KMS-11 (cell line): Measurements from ENCODE around the gene NLRC4.

Experiments used
- H2AFZ ChIP-seq: fragments of 200-600 bp; sonication (generic); 2 replicates; pipeline ENCODE4 v1.6.1; 2016; ENCODE audit warnings: antibody characterized with exemption, mixed run types, low read depth
- H3K27ac ChIP-seq: fragments of 200-600 bp; sonication (generic); 2 replicates; pipeline ENCODE4 v1.6.1; 2016; ENCODE audit warnings: mild to moderate bottlenecking, mixed run types
- H3K27me3 ChIP-seq: fragments of 200-600 bp; sonication (generic); 2 replicates; pipeline ENCODE4 v1.6.1; 2017; ENCODE audit warnings: mild to moderate bottlenecking, low read depth, mixed run types, moderate library complexity; ENCODE audit not compliant: insufficient read depth
- H3K36me3 ChIP-seq: fragments of 200-600 bp; sonication (generic); 2 replicates; pipeline ENCODE4 v1.6.1; 2017; ENCODE audit warnings: mild to moderate bottlenecking, mixed run types; ENCODE audit not compliant: insufficient read depth
- H3K4me1 ChIP-seq: fragments of 200-600 bp; sonication (generic); 2 replicates; pipeline ENCODE4 v1.6.1; 2016; ENCODE audit warnings: mild to moderate bottlenecking, low read depth, mixed run types; ENCODE audit not compliant: poor library complexity, severe bottlenecking
- H3K4me2 ChIP-seq: fragments of 200-600 bp; sonication (generic); 2 replicates; pipeline ENCODE4 v1.7.0; 2016; ENCODE audit warnings: mild to moderate bottlenecking, mixed run types
- H3K4me3 ChIP-seq: fragments of 200-600 bp; sonication (generic); IDR thresholded peaks from 2 replicates; pipeline ENCODE4 v1.6.1; 2017; ENCODE audit warnings: low read depth, low read length, mixed read lengths; ENCODE audit not compliant: insufficient read depth
- H3K79me2 ChIP-seq: fragments of 200-600 bp; sonication (generic); 2 replicates; pipeline ENCODE4 v1.6.1; 2016; ENCODE audit warnings: low read depth, mixed run types; ENCODE audit not compliant: insufficient read depth
- H3K9ac ChIP-seq: fragments of 200-600 bp; sonication (generic); 2 replicates; pipeline ENCODE4 v1.6.1; 2016; ENCODE audit warnings: mild to moderate bottlenecking, mixed run types
- H4K20me1 ChIP-seq: fragments of 200-600 bp; sonication (generic); 2 replicates; pipeline ENCODE4 v1.6.1; 2016; ENCODE audit warnings: mild to moderate bottlenecking, mixed run types; ENCODE audit not compliant: insufficient read depth
- TF ChIP-seq, protein P1 (sequence below): fragments of 200-600 bp; sonication (generic); conservative IDR thresholded peaks from 2 replicates; pipeline ENCODE4 v1.6.1; 2017; ENCODE audit warnings: low read depth, mild to moderate bottlenecking, antibody characterized with exemption, low read length, moderate library complexity, mixed read lengths

Gene NLRC4

DNA sequence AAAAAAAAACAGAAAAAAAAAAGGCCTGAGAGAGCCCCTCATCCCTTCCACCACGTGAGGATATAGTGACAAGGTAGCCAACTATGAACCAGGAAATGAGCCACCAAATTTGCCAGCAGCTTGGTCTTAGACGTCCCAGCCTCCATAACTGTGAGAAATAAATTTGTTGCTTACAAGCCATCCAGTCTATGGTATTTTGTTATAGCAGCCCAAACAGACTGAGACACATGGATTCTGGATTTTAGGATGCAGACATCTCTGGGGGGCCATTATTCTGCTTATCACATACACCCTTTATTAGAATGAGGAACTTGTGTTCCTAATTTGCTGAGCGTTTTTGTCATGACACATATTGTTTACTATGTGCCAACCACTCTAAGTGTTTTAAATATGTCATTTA, 7.6 kb upstream of the NLRC4 start:
- Histone ChIP-seq H3K4me2 (no peak overlapping the region), H3K4me1 (peaks cover 3% of the 10 kb centered on the region), H3K27me3 (no peaks in the 10 kb centered on the region), H4K20me1 (no peaks in the 10 kb centered on the region), H2AFZ (no peak overlapping the region), H3K27ac (no peak overlapping the region), H3K9ac (no peak overlapping the region), H3K79me2 (no peaks in the 10 kb centered on the region), H3K36me3 (no peaks in the 10 kb centered on the region), H3K4me3 (no peak overlapping the region)
- TF ChIP-seq, protein P1, sequence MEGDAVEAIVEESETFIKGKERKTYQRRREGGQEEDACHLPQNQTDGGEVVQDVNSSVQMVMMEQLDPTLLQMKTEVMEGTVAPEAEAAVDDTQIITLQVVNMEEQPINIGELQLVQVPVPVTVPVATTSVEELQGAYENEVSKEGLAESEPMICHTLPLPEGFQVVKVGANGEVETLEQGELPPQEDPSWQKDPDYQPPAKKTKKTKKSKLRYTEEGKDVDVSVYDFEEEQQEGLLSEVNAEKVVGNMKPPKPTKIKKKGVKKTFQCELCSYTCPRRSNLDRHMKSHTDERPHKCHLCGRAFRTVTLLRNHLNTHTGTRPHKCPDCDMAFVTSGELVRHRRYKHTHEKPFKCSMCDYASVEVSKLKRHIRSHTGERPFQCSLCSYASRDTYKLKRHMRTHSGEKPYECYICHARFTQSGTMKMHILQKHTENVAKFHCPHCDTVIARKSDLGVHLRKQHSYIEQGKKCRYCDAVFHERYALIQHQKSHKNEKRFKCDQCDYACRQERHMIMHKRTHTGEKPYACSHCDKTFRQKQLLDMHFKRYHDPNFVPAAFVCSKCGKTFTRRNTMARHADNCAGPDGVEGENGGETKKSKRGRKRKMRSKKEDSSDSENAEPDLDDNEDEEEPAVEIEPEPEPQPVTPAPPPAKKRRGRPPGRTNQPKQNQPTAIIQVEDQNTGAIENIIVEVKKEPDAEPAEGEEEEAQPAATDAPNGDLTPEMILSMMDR, result no peak

DNA sequence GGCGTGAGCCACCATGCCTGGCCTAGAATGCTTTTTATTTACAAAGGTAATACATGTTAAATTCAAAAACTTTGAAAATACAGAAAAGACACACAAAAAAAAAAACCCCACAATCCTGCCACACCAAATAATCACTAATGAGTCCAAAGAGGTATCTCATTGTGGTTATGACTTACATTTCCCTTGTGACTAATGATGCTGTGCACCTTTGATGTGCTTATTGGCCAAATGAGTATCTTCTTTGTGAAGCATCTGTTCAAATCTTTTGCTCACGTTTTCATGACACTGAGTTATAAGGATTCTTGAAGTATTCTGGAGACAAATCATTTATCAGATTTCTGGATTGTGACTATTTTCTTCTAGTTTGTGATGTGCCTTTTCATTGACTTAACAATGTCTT, 6.4 kb upstream of the NLRC4 start:
- Histone ChIP-seq H3K79me2 (no peaks in the 10 kb centered on the region), H4K20me1 (no peaks in the 10 kb centered on the region), H3K9ac (no peak overlapping the region), H3K4me1 (no peaks in the 10 kb centered on the region), H3K4me2 (no peak overlapping the region), H3K36me3 (no peaks in the 10 kb centered on the region), H2AFZ (no peak overlapping the region), H3K4me3 (no peak overlapping the region), H3K27me3 (no peaks in the 10 kb centered on the region), H3K27ac (no peak overlapping the region)
- TF ChIP-seq, protein P1, result no peak

DNA sequence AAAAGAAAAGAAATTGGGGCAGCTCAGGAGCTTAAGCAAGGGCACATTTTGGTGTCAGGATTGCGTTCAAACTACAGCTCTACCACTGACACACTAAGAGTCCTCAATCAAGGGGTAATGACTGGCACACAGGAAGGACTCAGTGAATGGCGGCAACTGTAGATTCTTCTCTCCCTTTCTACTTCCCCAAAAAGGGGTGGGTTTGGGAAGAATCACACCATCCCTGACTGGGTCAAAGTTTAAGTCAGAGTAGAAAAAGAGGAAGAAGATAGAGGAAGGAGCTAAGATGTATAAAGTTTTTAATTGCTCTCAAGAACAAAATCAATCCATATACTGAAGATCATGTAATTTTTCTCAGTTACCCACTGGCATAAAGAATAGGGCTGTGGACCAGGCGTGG, 2.6 kb downstream of the NLRC4 start:
- TF ChIP-seq, protein P1, result no peak
- Histone ChIP-seq H3K27me3 (no peaks in the 10 kb centered on the region), H3K4me1 (no peaks in the 10 kb centered on the region), H4K20me1 (no peaks in the 10 kb centered on the region), H3K27ac (no peak overlapping the region), H3K9ac (no peak overlapping the region), H3K4me3 (no peak overlapping the region), H2AFZ (no peak overlapping the region), H3K79me2 (no peaks in the 10 kb centered on the region), H3K4me2 (no peak overlapping the region), H3K36me3 (no peaks in the 10 kb centered on the region)

DNA sequence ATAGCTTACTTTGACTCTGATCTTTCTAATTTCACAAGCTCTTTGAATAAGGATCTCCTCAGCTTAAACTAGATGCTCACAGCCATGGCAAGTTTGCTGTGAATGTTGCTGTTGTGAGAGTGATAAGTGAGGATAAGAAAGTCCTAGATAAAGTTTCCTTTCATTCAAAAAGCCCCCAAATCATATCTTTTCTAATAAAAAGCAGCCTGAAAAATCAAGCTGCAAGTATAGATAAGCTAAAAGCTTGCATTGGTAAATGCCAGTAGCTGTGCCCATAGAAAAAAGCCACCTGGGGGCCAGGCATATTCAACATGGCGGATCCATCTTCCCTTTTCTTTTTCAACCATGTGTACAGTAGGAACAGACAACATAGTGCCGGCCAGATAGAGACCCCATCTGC, 4.3 kb downstream of the NLRC4 start:
- H3K9ac ChIP-seq, result no peak overlapping the region
- TF ChIP-seq, protein P1, result no peak
- H3K36me3 ChIP-seq, result no peaks in the 10 kb centered on the region
- no peaks in the 10 kb centered on the region for H4K20me1 ChIP-seq
- H3K4me3 ChIP-seq, result no peak overlapping the region
- no peaks in the 10 kb centered on the region for H3K4me1 ChIP-seq
- no peak overlapping the region for H3K27ac ChIP-seq
- no peaks in the 10 kb centered on the region for H3K79me2 ChIP-seq
- H2AFZ ChIP-seq, result no peak overlapping the region
- H3K4me2 ChIP-seq, result no peak overlapping the region
- H3K27me3 ChIP-seq, result no peaks in the 10 kb centered on the region

DNA sequence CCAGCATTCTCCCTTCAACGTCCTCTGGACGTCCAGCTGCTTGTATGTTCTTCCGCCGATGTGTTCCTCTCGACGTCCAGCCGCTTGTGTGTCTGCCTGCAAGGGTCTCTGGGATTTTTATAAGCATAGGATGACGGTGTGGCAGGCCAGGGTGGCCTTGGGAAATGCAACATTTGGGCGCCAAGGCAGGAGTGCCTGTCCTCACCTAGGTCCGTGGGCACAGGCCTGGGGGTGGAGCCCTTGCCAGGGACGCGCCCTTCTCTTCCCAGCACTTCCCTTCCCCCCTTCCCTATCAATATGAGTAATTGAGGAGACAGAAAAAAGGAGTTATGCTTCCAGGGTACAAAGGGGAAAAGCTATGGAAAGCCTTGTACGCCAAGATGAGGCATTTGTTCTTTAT, 6.4 kb downstream of the NLRC4 start:
- Histone ChIP-seq H3K27me3 (no peaks in the 10 kb centered on the region), H3K27ac (no peak overlapping the region), H3K4me1 (no peaks in the 10 kb centered on the region), H3K9ac (no peak overlapping the region), H3K4me3 (no peak overlapping the region), H3K36me3 (no peaks in the 10 kb centered on the region), H4K20me1 (no peaks in the 10 kb centered on the region), H2AFZ (no peak overlapping the region), H3K79me2 (no peaks in the 10 kb centered on the region), H3K4me2 (no peak overlapping the region)
- TF ChIP-seq, protein P1, result no peak
